Stimulated activated CD8-positive, alpha-beta memory T cell treated with anti-CD3 and anti-CD28 coated beads, Interleukin-2, amount 100 ng/mL, for 48 hours (primary cell): ENCODE measurements around the gene CFDP1.

Source experiments
- DNase-seq, 2 donors: peaks; one replicate each; pipeline ENCODE4 v3.0.0-alpha.2; 2020; ENCODE audit warnings: low read depth in 2 of 2

The CFDP1 gene

GRCh38 chr16:75265911-75266701 is 167.2 kb downstream of the CFDP1 start:
- no peak for DNase-seq

DNA sequence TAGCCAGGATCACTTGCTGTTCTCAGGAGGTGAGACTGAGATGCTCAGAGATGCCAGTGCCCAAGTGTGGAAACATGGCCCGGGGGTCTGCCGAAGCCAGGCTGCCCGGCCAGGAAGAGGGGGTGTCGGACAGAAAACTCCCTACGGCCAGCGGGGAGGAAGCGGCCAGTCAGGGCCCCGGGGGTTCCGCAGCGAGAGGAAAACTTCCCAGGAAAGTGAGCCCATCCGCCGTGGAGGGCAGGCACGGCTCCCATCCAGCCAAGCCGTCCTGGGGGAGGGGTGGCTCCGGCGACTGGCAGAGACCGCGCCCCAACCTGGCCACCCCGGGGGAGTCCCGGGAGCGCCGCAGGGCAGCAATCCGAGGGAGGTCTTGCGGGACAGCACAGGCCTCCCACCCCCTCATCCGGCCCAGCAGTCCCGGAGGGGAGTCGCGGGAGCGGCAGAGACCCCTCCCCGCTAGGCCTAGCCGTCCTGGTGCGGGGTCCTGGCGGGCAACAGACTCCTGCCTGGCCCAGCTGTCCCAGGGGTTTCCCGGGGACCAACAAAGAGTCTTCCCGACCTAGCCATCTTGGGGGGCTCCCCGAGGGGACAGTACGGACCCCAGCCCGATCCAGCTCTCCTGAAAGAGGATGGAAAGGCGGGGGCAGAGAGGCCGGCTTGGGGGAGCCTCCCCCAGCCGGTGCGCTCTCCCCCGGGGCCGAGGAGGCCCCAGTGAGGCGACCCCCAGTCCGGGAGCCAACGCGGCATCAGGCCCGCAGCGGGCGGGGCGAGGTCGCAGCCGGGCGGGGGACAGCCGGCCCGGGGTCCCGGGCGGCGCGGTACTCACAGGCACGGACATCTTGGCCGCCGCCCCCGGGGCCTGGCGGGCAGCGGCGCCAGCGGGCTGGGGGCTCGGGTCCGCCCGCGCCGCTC is 168.0 kb downstream of the CFDP1 start:
- DNase-seq, result no peak

GRCh38 chr16:75264457-75264998 is 168.8 kb downstream of the CFDP1 start:
- DNase-seq, result no peak

DNA sequence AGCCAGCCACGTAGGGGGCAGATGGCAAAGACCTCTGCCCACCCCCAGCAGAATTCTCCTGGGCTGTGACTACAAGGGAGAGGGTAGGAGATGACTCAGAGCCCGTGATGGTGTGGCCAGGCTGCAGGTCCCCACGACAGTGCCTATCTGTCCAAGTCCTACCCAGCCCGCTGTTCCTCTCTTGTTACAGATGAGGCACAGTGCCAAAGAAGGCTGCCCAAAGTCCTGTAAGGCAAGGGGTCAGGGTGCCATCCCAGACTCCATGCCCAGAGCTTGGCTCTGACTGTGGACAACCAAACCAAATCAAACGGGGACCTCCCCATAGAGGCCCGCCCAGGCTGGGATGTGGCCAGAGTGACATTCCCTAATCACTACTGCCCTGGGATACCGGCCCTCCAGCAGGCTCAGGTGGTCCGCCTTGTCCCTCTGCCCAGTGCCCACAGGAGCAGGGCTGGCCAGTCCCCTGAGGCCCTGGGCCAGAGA is 169.3 kb downstream of the CFDP1 start:
- DNase-seq, result no peak

DNA sequence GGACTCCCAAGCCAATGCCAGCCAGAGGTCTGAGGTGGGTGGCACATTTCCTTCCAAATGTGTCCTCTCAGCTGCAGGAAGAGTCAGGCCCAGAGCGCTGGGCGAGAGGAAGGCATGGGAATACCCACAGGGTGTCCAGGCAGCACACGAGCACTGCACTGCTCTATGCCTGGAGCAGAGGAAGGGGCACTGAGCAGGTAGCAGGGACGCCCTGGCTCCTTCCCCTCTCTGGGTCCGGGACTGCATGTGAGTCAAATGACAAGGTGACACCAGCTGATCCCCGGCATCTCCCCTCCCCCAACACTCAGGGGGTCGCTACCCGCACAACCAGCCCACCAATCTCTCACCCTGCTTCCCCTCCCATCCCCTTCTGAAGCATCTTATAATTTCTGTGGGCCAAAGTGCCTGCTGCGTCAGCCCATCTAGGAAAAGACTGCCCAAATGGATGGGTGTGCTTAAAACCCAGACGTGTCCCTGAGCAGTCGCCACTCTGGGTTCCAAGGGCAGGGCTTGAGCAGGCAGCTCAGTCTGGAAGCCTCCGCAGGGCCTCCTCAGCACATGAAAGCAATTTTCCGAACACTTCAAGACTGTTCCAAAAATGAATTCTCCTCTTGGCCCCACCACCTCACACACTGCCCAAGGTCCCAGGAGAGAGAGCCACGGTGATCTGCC is 169.9 kb downstream of the CFDP1 start:
- DNase-seq, result no peak

GRCh38 chr16:75262800-75263127 is 170.5 kb downstream of the CFDP1 start:
- no peak for DNase-seq

DNA sequence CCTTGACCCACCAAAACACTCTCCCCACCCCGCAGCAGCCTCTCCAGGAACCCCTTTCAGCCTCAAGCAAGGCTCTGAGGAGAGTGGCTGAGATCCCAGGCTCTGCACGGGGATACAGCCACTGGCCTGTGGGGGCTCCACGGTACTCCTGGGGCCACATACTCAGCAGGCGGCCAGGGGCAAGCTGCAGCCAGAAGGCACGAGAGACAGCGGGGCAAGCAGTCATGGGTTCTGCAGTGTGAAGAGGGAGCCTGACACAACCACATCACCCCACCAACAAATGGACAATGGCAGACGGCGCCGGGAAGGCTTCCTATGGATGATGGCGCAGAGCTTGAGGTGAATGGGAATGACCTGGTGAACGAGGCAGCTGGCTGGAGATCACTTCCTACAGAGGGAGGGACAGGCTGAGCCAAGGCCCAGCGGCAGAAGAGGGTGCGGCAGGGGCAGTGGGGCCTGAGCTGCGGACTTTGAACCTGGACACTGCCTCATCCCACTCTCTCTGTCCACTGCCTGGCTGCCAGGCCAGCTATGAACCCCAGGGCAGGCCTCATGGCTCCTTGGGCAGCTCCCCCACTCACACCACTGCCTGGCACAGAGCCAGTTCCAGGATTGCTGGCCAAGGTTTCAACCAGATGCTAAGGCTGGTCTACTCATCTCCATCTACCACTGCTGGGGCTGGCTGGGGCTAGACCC is 171.1 kb downstream of the CFDP1 start:
- DNase-seq, result no peak

- no peak for DNase-seq
These were observed 171.7 kb downstream of the CFDP1 start for GRCh38 chr16:75261590-75262078.

DNA sequence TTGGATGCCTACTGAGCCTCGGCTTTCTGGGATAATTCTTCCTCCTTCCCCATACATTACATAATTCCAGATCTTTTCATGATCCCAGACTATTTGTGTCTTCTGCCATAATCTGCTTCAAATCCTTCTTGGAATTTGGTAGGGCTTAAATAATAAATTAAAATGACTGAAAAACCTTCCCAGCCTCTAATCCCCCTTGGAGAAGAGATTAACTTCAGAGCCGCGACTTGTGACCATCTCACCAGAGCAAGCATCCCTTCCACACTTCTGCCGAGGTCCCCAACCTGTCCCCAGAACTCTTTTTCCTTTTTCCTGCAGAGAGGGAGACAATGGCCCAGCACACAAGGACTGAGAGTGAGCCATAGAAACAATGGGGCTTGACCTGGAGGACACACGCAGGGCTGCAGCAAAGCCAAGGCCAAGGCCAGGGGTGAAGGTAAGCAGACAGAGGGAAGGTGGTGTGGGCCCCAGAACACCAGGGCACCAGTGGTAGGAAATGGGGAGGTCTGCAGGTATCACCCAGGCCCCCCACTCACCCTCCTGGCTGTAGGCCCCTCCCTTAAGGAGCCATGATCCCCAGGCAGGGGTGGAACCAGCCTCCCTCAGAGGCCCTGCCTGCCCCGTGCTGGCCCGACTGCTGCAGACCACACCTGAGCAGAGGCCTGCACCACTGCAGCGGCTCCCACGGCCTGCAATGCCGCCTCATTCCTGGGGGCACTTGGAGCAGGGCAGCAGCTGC is 172.3 kb downstream of the CFDP1 start:
- DNase-seq, result no peak

DNA sequence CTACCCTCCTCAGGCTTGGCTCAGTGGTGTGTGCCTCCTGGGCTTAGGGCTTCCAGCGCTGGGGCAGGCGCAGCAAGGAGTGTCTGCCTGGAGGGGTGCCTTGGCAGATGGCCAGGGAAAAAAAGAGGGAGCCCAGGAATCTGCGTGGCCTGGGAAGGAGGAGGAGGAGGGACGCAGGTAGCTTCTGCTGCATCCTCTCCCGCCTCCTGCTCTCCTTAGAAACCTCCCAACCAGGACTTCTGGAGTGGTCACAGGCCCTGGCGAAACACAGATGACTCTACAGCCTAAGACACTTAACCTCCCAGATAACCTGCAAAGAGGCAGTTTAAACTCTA is 174.5 kb downstream of the CFDP1 start:
- DNase-seq, result no peak

GRCh38 chr16:75257886-75258806 is 175.2 kb downstream of the CFDP1 start:
- DNase-seq, result no peak

DNA sequence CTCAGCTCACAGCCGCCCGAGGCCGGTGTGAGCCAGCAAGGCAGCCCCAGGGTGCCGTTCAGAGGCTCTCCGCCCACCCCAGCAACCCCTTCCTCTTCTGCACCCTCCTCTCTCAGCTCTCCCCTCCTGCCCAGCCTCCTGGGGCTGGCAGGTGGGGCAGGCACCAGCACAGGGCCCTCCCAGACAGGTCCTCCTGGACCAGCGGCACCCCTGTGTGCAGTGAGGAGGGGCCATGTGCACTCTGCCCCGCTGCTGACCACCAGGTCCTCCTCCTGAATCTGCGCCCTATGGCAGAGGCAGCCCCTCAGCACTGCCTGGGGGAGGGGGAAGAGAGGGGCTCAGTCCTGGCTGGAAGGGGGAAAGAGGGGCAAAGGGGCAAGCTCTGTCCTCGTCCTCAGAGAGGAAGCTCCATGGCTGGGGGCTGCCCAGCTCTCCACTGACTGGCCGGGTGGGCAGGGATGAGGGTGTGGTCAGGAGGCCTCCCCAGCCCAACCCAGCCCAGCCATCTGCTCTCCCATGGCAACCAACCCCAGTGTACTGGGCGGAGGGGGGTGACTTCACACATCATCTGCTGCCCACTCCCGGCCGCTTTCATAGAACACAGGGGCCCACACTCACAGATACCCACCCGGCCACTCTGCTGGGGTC is 176.5 kb downstream of the CFDP1 start:
- DNase-seq, result no peak

DNA sequence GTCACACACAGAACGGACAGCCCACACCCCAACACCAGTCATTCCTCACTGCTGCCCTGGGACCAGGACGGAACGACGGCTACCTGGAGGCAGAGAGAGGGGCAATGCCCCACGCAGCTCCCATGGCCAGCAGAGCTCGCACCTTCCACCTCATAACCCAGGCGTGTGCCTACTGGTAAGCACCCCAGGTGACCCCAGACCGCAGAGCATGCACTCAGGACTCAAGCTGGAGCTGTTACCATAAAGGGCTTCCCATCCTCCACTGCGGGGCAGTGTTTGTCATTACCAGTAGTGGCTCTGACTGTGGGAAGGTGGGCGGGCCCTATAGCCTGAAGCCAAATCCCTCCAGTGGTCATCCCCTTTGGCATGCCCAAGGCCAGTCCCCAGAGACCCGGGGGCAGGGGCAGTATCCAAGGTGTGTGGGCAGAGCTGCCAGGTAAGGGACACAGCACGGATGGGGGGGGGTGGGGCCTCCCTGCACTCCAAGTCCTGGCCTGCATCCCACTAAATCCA is 177.2 kb downstream of the CFDP1 start:
- no peak for DNase-seq

DNA sequence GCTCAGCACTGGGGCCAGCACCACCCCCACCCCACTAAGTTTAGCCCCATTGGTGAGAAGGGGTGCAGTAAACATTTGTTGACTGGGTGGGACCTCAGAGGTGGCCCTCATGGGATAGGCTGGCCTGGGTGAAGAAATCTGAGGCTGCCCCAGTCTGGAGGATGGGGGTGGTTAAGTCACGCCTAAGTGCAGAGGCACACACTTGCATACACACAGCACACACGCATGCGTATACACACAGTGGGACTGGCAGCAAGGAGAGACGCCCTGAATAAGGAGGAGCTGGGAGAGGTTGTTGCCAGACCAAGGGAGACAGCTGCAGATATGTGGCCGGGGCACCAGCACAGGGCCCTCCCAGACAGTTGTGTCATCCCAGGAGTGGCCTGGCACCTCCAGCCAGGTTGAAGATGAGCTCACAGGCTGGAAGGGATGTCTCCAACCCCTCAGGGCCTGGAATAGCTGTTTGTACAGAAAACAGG is 178.9 kb downstream of the CFDP1 start:
- no peak for DNase-seq

DNA sequence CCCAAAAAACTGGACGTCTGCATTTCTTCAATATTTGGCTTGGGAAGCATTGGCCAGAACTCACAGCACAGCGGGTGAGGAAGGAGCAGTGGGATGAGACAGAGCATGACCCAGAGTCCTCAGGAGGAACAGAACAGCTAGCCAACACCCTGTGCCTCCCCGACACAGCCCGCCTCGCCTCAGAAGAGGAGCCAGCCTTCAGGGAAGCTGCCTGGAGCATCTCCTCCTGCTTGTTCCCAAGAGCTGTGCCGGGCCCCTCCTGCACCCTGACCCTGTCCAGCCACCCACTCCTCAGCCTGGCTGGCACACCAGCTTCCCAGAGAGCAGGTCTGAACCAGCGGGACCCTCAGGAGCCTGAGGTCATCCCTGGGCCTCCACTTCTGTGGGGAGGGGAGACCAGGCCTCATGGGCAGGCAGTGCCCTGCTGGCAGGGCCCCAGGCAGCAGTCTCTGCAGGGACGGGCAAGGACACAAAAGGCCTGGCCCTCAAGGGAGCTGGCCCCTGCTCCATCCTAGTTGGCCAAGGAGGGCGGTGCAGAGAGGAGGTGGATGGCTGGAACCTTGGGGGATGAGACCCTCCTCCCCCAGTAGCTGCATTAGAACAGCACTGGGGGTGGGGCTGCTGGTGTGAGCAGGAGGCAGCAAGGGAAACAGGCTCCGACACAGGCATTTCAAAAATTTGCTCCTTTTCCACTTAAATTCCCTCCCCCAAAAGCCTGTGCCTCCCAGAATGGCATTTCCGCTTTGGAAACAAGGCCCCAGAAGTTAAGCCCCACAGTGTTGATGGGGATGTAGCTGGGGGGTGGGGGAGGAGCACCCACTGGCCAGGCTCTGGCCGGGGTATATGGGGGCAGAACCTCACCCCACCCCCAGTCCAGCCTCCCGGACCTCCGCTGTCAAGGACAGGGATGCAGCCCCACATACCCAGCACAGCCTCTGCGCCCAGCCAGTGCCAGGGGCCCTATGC is 180.1 kb downstream of the CFDP1 start:
- DNase-seq, result no peak

GRCh38 chr16:75252049-75252864 is 181.0 kb downstream of the CFDP1 start:
- no peak for DNase-seq
